ENCODE data around the gene KRTAP10-12. TPM values are rescaled to one million over a fixed set of nuclear protein-coding genes. Genes with fewer than 3 reads are reported as not detected.

KRTAP10-12 gene
- total and polyA plus RNA-seq, 10 of the 15 experiments (the other 5 are each of a cell fraction or from before 2014, with no cell fraction given): not detected

DNA sequence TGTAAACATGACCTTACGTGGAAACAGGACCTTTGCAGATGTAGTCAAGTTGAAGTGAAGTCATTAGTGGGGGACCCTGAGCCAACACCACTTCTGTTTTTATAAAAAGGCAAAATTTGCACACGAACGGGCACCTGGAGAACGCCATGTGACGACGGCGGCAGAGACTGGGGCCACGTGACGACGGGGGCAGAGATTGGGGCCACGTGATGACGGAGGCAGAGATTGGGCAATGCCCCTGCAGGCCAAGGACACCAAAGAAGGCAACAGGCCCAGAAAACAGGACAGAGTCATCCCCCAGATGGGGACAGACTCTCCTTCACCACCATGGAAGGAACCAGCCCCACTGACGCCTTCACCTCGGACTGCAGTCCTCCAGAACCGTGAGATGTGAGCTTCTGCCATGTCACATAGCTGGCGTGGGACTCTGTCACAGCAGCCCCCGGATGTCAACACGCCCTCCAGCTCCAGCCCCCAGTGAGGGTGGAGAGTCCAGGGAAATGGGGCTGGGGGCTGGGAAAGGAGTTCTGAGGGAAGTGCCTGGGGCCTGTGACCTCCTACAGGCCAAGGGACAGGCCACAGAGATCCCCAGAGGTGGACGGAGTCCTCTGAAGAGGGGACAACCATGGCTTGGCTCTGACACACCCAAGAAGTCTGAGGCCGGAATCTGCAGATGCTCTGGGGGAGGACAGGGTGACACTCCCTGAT is 46.6 kb upstream of the KRTAP10-12 start:
- in situ Hi-C loops (cut with MboI) (no loop called here), intact Hi-C loops (cut with micrococcal nuclease; ENCODE audit: unreplicated experiment) (no loop called here)
- no peaks in the 10 kb centered on the region; the same call in 2 of the 3 replicates for H3K9me3 ChIP-seq (replicated peaks; ENCODE audit: control insufficient read depth, insufficient read depth, low read length)
- CTCF ChIA-PET: no interaction called here
- no peak overlapping the region for H2AFZ ChIP-seq (ENCODE audit: control insufficient read depth, low read depth, low read length)
- no peaks in the 10 kb centered on the region for H3K36me3 ChIP-seq (ENCODE audit: control insufficient read depth in 2 of 2, insufficient read depth in 2 of 2, low read length in 1 of 2)
- 21% methylated on average over 20 of the region's 20 CpGs for WGBS (ENCODE audit: insufficient coverage, insufficient replicate concordance, low lambda C conversion rate, missing lambda C conversion rate)
- no peaks in the 10 kb centered on the region for H3K79me2 ChIP-seq (ENCODE audit: control insufficient read depth, insufficient read depth, low read length)
- no peaks in the 10 kb centered on the region for H3K4me1 ChIP-seq (ENCODE audit: control insufficient read depth, insufficient read depth, low read length)
- H3K27ac ChIP-seq (ENCODE audit: control insufficient read depth, insufficient read depth): no peak overlapping the region
- TF ChIP-seq CREB1 (IDR thresholded peaks at IDR 0.05; ENCODE audit: low read depth): no peak
- no peak for FAIRE-seq
- no peak overlapping the region for H3K4me2 ChIP-seq (ENCODE audit: control insufficient read depth, insufficient read depth)
- no peaks in the 10 kb centered on the region for H3K27me3 ChIP-seq (replicated peaks in 1 of 2; ENCODE audit: control insufficient read depth in 2 of 2, insufficient read depth in 2 of 2, low read length in 1 of 2)
- BruUV-seq (replicated peaks): no TSS peak
- SMC1A ChIA-PET (ENCODE audit: uncharacterized antibody, unreplicated experiment): no interaction called here
- POLR2A ChIA-PET: interaction anchor here (0.5 to 0.7 kb wide), 2 partner anchors 53 to 1294 kb away, joined by 3 read pairs; no protein-coding TSS in a partner anchor
- DNase-seq (ENCODE audit: low read depth, low spot score): no peak
- RAD21 ChIA-PET (ENCODE audit: unreplicated experiment): no interaction called here
- no peak overlapping the region for H3K4me3 ChIP-seq
- no peak for ATAC-seq
- no peaks in the 10 kb centered on the region for H4K20me1 ChIP-seq (ENCODE audit: control insufficient read depth, insufficient read depth)
- H3K9ac ChIP-seq (ENCODE audit: control insufficient read depth, insufficient read depth, low read length): no peak overlapping the region

DNA sequence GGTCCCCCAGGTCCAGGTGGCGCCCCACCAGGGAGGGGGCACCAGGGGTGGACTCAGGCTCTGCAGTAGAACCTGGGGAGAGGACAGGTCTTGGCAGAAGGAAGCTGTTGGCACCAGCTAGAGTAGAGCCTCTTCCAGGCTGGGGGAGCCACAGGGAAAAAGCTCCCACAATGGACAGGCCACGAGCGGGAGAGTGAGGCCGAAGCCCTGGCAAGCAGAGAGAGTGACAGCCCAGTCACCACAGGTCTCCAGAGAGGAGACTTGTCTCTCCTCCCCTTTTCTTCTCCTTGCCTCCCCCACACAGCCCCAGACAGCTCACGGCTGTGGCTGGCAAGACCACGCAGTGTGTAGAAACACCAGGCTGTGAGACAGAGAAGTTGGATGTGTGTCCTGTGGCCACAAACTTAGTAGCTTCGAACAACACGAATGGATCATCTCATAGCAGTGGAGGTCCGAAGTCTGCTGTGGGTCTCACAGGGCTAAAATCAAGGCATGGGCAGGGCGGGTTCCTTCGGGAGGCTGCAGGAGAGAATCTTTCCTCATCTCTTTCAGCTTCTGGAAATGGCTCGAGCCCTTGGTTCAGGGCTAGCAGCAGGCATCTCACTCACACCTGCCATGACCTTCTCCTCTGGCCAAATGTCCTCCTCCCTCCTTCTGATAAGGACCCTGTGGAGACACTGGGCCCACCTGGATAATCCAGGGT is 45.8 kb upstream of the KRTAP10-12 start:
- H3K4me3 ChIP-seq: no peak overlapping the region
- no peak overlapping the region for H2AFZ ChIP-seq (ENCODE audit: control insufficient read depth, low read depth, low read length)
- no peaks in the 10 kb centered on the region for H3K36me3 ChIP-seq (ENCODE audit: control insufficient read depth in 2 of 2, insufficient read depth in 2 of 2, low read length in 1 of 2)
- H3K4me2 ChIP-seq (ENCODE audit: control insufficient read depth, insufficient read depth): no peak overlapping the region
- H4K20me1 ChIP-seq (ENCODE audit: control insufficient read depth, insufficient read depth): no peaks in the 10 kb centered on the region
- FAIRE-seq: no peak
- no peak overlapping the region for H3K9ac ChIP-seq (ENCODE audit: control insufficient read depth, insufficient read depth, low read length)
- ChIA-PET POLR2A (interaction anchor here (0.5 kb wide), 1 partner anchor 54 kb away, joined by 3 read pairs; no protein-coding TSS in a partner anchor), RAD21 (ENCODE audit: unreplicated experiment) (no interaction called here), SMC1A (ENCODE audit: uncharacterized antibody, unreplicated experiment) (no interaction called here), CTCF (no interaction called here)
- no peaks in the 10 kb centered on the region for H3K79me2 ChIP-seq (ENCODE audit: control insufficient read depth, insufficient read depth, low read length)
- in situ Hi-C loops (cut with MboI) (no loop called here), intact Hi-C loops (cut with micrococcal nuclease; ENCODE audit: unreplicated experiment) (no loop called here)
- no peak for DNase-seq (ENCODE audit: low read depth, low spot score)
- no TSS peak for BruUV-seq (replicated peaks)
- no peak for ATAC-seq
- H3K4me1 ChIP-seq (ENCODE audit: control insufficient read depth, insufficient read depth, low read length): no peaks in the 10 kb centered on the region
- H3K9me3 ChIP-seq (replicated peaks; ENCODE audit: control insufficient read depth, insufficient read depth, low read length): no peaks in the 10 kb centered on the region; the same call in 2 of the 3 replicates
- H3K27ac ChIP-seq (ENCODE audit: control insufficient read depth, insufficient read depth): no peak overlapping the region
- TF ChIP-seq IKZF1 (conservative IDR thresholded peaks at IDR 0.05): no peak
- TF ChIP-seq CREM (IDR thresholded peaks at IDR 0.05; ENCODE audit: low read depth): no peak
- TF ChIP-seq NR2F1 (conservative IDR thresholded peaks at IDR 0.05): no peak
- TF ChIP-seq, protein P1, sequence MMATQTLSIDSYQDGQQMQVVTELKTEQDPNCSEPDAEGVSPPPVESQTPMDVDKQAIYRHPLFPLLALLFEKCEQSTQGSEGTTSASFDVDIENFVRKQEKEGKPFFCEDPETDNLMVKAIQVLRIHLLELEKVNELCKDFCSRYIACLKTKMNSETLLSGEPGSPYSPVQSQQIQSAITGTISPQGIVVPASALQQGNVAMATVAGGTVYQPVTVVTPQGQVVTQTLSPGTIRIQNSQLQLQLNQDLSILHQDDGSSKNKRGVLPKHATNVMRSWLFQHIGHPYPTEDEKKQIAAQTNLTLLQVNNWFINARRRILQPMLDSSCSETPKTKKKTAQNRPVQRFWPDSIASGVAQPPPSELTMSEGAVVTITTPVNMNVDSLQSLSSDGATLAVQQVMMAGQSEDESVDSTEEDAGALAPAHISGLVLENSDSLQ (IDR thresholded peaks at IDR 0.05): no peak
- TF ChIP-seq TBL1XR1 (IDR thresholded peaks at IDR 0.05; ENCODE audit: low read depth, low read length): no peak
- no peak for TF ChIP-seq CBFB (IDR thresholded peaks at IDR 0.05; ENCODE audit: low read depth)
- no peak for TF ChIP-seq PML (IDR thresholded peaks at IDR 0.05; ENCODE audit: low read length)
- no peak for TF ChIP-seq CHD2 (IDR thresholded peaks at IDR 0.05; ENCODE audit: borderline replicate concordance, low read depth, low read length)
- TF ChIP-seq SP1 (IDR thresholded peaks at IDR 0.05; ENCODE audit: low read depth, low read length): no peak
- TF ChIP-seq EZH2 (IDR thresholded peaks at IDR 0.05; ENCODE audit: borderline replicate concordance, control insufficient read depth, low read depth, low read length): no peak
- 14% methylated on average over 12 of the region's 12 CpGs for WGBS (ENCODE audit: insufficient coverage, insufficient replicate concordance, low lambda C conversion rate, missing lambda C conversion rate)
- no peaks in the 10 kb centered on the region for H3K27me3 ChIP-seq (replicated peaks in 1 of 2; ENCODE audit: control insufficient read depth in 2 of 2, insufficient read depth in 2 of 2, low read length in 1 of 2)
